A172 (cell line): ENCODE results near the gene PROSER1. TPM values are rescaled to one million over a fixed set of nuclear protein-coding genes. Genes with fewer than 3 reads are reported as not detected.
"Not testable (repeated sequence)": the region's sequence is repeated elsewhere in the genome, so short reads cannot be mapped to it uniquely, and the experiment has no call there.

Experiments used
- DNase-seq: peaks from one replicate; pipeline ENCODE4 v3.0.0-alpha.2; 2015; ENCODE audit warnings: low spot score
- total RNA-seq: library from RNA; depleted of rRNA; stranded (reverse); fragments of >200 nt; shearing (Covaris generic); gene quantifications from 2 replicates; pipeline ENCODE4 v1.2.3, GENCODE V29; 2014; rRNA removed

The PROSER1 gene
- 8.7 and 9.7 TPM in 2 replicates for total RNA-seq

DNA sequence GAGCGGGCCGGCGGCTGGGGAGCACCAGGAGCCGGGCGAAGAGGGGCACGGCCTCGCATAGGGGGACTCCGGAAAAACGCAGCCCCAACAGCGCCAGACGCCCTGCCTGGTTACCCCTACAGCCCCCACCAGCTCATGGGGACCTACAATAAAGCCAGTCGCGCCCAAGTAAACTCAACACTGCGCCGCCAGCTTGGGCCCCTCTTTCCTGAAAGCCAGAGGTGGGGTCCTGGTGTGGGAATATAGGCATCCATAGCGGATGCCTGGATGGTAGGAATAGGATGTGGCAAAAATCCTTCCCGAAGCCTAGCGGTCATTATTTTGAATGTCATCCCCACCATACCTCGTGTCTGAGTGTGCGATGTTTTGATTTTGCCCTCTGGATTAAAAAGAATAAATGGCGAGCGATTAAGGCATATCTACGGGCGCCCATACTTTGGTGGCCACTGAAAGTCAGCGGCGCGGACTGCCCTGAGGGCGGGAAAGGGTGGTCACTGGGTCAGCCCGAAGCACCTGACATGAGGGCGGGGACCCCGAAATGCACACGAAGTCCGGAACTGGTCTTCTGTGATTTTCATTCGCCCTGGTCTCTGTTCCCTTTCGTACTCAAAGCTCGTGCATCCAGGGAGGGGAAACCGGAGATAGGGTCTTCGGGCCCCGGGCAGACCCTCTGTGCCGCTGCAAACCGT, at the start of gene PROSER1, which contains the start of gene NHLRC3:
Gene PROSER1 (minus strand): TSS at position 210 of the 689 bp plus-strand sequence. CDS start 847 bp downstream, outside the sequence.
Gene NHLRC3 (plus strand): TSS at position 577 of the 689 bp plus-strand sequence. CDS start 184 bp downstream, outside the sequence.
- peak; percentile 83 for DNase-seq

DNA sequence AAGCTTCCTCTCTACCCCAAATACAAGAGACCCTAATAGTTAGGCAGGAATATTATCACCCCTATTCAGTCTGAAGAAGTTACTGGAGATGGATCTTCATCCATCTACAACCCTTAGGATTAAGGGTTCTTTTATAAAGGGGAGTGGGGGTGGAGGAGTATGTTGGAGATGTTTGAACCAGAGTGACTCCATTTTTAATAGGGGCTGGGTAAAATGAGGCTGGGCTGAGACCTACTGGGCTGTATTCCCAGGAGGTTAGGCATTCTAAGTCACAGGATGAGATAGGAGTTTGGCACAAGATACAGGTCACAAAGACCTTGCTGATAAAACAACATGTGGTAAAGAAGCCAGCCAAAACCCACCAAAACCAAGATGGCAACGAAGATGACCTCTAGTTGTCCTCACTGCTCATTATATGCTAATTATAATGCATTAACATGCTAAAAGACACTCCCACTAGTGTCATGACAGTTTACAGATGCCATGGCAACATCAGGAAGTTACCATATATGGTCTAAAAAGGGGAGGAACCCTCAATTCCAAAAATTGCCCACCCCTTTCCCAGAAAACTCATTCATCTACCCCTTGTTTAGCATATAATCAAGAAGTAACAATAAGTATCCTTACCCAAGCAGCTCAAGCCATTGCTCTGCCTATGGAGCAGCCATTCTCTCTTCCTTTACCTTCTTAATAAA, 48.5 kb upstream of the PROSER1 start:
- DNase-seq = not testable (repeated sequence)

DNA sequence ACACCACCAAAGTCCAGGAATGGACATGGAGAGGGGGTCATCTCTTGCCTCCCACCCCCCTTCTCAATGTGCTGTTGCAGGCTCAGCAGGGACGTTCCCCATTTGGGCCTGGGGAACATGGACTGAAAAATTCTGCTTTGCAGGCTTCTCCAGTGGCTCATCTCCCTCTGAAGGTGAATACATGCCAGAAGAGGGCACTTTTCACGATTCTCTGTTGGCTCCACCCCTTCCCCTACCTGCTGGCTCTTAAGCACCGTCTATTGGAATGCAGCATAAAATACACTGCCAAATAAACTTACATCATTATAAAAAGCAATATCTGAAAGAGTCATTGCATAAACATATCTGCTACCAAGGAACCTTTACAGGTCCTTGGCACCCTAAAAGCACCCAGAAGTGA, 36.1 kb upstream of the PROSER1 start:
- no peak for DNase-seq

DNA sequence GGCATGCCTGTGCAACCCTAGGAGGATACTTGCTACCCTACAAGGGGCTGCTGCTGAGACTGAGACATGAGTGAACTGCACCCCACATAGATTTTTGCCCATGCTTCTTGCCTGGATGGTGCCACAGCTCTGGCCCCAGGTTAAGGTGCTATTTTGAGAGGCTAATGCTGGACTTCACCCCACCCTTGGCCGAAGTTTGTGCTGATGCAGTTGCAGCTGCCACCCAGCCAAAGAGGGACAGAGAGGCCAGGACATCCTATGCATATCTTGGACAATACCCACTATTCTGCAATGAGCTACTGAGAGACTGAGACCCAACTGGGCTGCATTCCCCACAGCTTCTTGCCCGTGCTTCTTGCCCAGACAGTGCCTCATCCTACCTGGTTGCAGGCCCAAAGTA, 35.0 kb upstream of the PROSER1 start:
- no peak for DNase-seq

DNA sequence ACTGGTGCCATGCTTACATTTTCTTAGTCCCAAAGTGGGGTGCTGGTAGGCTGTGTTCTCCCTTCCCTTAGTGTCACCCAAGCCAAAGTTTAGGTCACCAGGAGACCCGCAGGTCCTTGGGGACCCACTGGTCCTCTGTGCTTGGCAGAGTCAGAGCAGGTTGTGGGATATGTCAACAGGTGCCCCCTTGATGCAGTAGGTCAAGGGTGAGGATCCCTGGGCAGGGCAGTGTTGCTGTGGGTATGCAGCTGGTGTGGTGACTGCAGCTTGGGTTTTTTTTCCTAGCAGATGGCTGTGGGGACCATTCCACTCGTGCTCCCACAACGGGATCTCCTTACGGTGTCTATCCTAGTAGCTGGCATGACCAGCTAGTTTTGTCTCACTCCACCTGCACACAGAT, 24.1 kb upstream of the PROSER1 start:
- no peak for DNase-seq

DNA sequence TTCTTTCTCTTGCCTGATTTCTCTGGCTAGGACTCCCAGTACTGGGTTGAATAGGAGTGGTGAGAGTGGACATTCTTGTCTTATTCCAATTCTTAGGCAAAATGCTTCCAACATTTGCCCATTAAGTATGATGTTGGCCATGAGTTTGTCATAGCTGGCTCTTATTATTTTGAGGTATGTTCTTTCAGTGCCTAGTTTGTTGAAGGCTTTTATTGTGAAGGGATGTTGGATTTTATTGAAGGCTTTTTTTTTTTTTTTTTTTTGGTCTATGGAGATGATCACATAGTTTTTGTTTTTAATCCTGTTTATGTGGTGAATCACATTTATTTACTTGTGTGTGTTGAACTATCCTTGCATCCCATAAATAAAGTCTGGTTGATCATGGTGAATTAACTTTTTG, 20.2 kb upstream of the PROSER1 start:
- no peak for DNase-seq

DNA sequence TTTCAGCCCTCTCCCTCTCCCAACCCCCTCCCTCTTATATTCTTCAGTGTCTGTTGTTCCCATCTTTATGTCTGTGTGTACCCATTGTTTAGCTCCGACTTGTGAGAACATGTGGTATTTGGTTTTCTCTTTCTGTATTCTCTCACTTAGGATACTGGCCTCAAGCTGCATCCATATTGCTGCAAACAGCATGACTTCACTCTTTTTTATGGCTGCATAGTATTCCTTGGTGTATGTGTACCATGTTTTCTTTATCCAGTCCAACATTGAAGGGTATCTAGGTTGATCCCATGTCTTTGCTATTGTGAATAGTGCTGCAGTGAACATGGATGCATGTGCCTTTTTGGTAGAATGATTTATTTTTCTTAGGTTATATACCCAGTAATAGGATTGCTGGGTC, 18.1 kb upstream of the PROSER1 start:
- no peak for DNase-seq

DNA sequence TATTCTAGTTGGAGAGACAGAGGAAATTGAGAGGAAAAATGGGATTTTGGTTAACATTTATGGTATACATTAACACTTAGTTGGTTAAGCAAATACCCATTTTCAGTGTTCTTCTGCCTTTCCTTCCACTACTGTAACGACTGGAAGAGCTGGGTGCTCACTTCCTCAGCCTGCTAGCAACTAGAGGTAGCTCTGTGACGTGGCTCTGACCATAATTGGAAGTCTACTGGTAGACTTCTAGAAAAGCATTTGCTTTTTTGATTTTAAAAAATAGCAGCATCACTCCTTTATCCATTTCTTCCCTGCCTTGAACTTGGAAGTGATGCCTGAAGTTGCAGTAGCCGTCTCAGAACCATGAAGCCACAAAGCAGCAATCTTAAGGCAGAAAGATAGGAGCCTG, 16.2 kb upstream of the PROSER1 start:
- DNase-seq = no peak

DNA sequence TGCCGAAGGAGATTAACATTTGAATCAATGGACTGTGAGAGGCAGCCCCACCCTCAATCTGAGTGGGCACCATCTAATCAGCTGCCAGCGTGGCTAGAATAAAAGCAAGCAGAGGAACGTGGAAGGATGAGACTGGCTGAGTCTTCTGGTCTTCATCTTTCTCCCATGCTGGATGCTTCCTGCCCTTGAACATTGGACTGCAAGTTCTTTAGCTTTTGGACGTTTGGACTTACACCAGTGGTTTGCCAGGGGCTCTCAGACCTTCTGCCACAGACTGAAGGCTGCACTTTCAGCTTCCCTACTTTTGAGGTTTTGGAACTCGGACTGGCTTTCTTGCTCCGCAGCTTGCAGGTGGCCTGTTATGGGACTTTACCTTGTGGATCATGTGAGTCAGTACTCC, 15.1 kb upstream of the PROSER1 start:
- DNase-seq = no peak

DNA sequence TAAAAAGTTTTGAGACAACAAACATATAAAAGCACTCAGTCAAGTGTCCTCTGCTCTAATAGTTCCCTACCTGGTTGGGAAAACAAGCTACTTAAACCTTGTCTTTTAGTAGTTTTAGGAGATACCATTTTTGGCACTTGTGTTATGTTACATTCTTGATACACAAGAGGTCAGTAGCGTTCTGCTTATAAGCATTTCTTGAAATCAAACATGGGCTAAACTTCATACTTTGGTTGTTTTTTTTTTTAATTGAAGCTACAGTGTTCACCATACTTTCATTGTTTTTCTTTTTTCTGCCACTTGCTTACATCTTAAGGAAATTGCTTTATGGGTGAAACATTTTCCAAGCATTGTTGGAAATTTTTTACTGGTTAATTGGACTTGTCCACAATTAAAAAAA, 13.3 kb upstream of the PROSER1 start:
- DNase-seq = peak; percentile 10

DNA sequence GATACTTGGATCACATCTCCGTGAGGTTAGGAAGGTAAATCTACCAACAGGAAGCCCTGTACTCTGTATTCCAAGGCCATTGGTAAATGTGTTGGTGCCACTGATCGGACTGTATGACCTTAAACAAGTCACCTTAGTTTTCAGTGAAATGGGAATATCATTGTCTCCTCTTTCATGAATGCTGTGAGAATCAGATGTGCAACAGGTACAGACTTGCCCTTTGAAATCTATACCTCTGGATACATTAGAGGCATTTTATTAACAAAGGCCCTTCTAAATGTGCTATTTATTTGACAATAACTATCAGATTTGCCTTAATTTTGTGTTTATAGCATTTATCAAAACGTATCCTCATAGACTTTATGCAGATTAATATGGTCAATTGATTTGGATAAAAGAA, 11.4 kb upstream of the PROSER1 start:
- no peak for DNase-seq

DNA sequence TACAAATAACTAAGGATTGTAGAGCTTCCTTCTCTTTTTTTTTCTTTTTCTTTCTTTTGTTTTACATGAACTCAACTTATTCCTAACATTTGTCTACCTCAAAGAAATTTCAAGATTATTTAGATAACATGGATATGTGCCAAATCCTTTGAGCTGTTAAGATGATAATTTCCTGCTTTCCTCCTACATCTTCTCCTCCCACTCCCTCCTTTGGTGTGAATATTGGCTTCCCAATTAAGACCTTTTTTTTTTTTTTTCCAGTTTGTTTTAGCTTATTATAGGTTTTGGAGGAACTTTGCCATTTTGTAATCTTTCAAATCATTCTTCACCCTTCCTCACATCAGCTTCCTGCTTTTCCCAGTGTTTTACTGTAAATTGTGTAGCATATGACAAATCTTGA, 10.9 kb upstream of the PROSER1 start:
- no peak for DNase-seq

DNA sequence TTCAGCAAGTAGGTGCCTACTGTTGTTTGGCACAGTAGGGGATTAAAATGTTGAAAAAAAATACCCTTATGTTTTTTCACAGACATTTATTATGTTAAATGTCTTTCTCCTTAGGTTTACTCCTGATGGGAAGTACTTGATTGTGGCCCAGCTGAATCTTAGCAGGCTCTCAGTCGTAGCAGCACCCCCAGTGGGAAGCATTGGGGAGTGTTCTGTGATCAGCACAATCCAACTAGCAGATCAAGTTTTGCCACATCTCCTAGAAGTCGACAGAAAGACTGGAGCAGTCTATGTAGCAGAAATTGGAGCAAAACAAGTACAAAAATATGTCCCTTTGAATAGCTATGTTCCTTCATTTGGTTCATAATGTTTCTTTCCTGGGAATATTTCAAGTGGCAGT, 9.7 kb upstream of the PROSER1 start:
- DNase-seq = no peak

DNA sequence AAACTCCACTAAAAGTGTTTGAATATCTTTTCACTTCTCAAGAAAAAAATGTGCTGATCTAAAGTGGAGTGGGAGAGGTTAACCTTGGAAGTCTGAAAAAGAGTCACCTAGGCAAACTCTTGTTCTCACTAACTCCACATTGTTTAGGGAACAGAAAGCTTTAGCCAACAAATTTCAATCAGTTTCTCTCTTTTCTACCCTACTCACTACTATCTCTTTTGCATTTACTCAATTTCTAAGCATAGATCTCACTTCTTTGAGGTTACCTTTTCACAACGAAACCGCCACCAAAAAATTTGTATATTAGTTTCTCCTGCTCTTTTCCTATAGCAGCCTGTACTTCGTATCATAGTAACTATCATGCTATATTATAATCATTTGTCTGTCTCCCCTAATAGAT, 6.6 kb upstream of the PROSER1 start:
- no peak for DNase-seq

DNA sequence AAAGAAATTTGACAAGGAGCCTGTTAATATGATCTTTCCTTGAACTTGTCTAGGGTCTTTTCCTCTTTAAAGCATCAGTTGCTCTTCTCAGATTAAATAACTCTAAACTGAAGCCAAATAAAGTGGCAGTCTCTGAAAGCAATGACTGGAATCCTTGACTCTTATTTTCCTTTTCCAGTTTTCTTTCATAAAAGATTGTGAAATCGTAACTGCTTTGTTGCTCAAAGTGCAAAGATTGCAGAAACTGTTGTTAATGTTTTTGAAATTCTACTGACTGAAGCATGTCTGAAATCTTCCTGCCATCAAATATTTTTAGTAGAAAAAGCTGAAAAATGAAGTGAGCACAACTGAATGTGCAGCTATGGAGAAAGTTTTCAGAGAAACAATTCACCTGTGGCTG, 2.3 kb upstream of the PROSER1 start:
- DNase-seq = no peak

DNA sequence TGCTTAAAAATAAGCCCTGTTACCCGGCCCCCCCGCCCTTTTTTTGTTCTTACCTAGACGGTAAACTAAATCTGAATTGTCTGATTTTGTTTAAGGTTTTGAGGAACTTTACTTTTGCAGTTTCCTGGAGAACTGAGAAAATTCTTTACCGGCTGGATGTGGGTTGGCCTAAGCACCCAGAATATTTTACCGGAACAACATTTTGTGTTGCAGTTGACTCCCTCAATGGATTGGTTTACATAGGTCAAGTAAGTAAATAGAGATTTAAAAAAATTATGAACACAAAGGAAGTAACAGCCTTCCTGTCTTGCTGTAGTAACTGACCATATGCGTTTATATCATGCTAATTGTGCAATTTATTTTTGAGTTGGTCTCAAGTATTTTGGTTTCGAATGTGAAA, 1.2 kb upstream of the PROSER1 start:
- DNase-seq = no peak

DNA sequence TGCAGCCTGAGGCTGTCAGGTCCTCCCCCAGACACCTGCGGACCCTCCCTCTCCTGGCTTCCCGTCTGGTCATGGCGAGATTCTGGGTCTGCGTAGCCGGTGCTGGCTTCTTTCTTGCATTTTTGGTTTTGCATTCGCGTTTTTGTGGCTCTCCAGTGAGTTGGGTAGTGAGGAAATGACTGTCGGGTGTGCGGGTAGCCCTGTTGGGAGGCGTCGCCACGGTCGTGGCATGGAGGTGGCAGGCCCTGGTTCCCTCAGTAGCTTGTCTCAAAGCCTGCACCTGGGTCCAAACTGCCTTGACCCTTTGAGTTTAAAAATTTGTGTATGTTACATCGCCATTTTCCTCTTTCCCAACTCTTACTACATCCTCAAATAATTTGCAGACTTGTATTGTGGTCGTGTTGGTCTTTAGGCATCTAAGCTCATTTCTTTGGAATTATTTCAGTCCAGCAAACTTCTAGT, 711 bp upstream of the PROSER1 start:
- peak; percentile 1 for DNase-seq

DNA sequence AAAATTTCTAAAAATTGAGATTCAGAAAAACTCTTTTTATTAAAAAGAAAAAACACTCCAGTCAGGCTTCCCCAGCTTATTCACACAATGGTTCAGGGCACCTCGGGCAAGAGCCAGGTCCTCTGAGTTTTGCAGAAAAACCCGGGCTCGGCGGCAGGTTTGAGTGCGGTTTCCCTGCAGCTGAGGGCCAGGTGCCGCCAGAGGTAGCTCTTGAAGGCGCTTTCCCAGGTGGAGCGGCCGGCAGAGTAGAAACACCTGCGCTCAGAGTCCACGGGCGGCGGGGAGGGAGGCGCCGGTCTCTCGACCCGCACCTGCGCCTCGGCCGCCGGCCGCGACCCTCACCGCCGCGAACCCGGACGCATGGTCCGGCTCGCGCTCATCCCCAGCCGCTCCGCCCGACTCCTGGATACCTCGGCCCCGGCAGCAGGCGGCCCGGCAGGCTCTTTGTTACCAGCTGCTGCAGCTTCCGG, 444 bp downstream of the PROSER1 start:
- peak; percentile 4 for DNase-seq

DNA sequence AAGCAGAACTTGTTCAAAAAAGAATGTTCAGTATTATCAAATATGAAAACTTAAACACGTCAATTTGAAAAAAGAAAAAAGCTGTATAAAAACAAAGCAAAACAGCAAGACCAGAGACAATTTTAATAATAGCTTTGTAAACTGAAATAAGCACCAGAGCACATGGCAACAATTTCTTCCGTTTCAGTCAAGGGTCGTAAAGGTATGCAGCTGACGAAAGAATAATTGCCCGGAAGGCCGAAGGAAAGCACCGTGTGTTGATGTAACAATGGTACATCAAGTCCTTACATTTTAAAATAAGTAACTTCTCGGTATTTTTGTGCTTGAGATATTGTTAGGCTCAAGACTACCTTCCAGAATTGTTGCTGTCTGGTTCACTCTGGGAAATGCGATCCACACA, 1.7 kb downstream of the PROSER1 start:
- no peak for DNase-seq

DNA sequence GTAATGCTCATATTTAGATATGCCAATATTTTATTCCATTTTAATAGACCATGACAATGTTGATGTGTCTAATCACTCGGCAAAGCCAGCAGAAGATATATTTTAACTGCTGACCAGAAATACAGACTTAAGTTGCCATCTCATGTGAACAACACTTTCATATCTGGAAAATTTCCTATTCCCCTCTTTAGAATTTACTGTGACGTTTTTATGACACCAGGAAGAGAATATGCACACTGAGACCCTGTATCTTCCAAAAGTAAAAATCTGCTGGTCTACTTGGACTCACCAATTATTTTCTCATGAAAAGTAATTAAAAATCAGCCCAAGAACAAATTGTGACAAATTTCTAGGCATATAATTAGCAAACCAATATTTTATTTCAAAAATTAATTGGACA, 2.1 kb downstream of the PROSER1 start:
- no peak for DNase-seq

DNA sequence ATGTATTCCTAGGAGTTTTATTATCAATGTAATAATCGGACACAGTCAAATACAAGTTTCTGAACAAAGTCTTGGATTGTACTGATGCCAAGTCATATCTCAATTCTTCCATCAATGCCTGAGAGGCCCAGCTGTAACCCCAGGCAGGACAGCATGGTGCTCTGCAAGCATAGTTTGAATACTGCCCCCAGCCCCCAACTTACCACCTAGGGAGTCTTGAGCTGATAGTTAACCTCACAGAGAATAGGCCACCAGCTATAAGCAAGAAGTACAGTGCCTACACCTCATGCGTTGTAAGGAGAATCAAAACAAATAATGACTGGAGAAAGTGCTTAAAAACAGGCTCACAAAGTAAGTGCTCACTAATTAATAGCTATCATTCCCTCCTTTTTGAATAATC, 2.7 kb downstream of the PROSER1 start:
- DNase-seq = no peak

DNA sequence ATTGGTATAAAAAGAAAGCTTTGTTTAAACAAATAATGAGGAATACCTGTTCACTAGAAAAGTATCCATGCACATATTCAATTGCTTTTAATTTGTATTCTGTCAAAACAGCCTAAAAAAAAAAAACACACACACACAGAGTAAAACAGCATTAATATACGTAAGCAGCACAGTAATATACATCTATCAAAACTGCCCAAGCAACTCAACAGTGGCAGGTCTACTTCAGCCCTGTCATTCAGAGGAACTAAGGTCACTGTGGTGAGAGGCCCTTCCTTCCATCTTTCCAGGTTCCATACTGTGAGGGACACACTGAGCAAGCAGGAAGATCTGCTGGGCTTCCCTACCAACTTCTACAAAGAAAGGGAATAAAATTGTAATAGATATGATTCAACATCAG, 3.8 kb downstream of the PROSER1 start:
- no peak for DNase-seq

DNA sequence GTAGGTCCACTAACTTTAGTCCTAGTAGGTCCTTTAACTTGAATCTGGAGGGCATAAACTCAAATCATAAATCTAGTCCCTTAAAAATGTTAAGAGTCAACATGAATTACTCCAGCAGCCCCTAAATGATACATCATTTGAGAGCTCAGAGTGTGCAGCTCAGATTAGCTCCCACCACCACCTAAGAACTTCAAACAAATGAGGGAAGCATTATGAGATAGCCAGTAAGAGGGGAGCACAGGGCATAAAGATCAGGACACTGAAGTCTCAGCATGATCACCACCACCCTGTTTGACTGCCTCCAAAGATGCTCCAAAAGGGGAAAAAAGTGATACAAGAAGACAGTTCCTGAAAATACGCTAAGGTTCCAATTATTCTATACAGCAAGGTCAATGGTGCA, 5.7 kb downstream of the PROSER1 start:
- DNase-seq = no peak
